MCF 10A (cell line): Measurements from ENCODE around the gene RHOBTB3. TPM values are rescaled to one million over a fixed set of nuclear protein-coding genes. Genes with fewer than 3 reads are reported as not detected.

Source experiments
- BruUV-seq: library from RNA; stranded (reverse); fragments of 400-500 nt; replicated peaks from 2 replicates; lab custom pipeline; 2021; lab: Mats Ljungman, UMichigan
- CTCF ChIA-PET: fragments of 300-600 bp; sonication (Branson Sonifier 250); formaldehyde crosslinking; extraction: SDS; loops from one replicate; lab custom pipeline; 2021; ENCODE audit warnings: antibody characterized with exemption, inconsistent platforms; lab: Yijun Ruan, JAX
- POLR2A ChIA-PET: fragments of 300-600, 350-650 bp; sonication (Branson Sonifier 250); formaldehyde crosslinking; extraction: SDS; loops from one replicate; lab custom pipeline; 2020; ENCODE audit warnings: antibody characterized with exemption, inconsistent platforms; lab: Yijun Ruan, JAX
- DNase-seq: peaks from one replicate; pipeline ENCODE4 v3.0.0-alpha.2; 2018; ENCODE audit not compliant: unreplicated experiment
- H3K27ac Mint-ChIP-seq: one replicate; pipeline ENCODE4 v1.8.0; 2022; ENCODE audit warnings: mild to moderate bottlenecking, low read depth, mixed read lengths; ENCODE audit not compliant: unreplicated experiment
- H3K27me3 Mint-ChIP-seq: one replicate; pipeline ENCODE4 v1.8.0; 2022; ENCODE audit warnings: mixed read lengths; ENCODE audit not compliant: insufficient read depth, unreplicated experiment
- H3K36me3 Mint-ChIP-seq: one replicate; pipeline ENCODE4 v1.8.0; 2022; ENCODE audit warnings: mild to moderate bottlenecking, moderate library complexity, mixed read lengths; ENCODE audit not compliant: insufficient read depth, unreplicated experiment
- H3K4me1 Mint-ChIP-seq: one replicate; pipeline ENCODE4 v1.8.0; 2022; ENCODE audit warnings: mixed read lengths; ENCODE audit not compliant: insufficient read depth, unreplicated experiment
- H3K4me3 Mint-ChIP-seq: one replicate; pipeline ENCODE4 v1.8.0; 2022; ENCODE audit warnings: mild to moderate bottlenecking, moderate library complexity, mixed read lengths; ENCODE audit not compliant: unreplicated experiment
- H3K9me3 Mint-ChIP-seq: one replicate; pipeline ENCODE4 v1.8.0; 2022; ENCODE audit warnings: mixed read lengths; ENCODE audit not compliant: unreplicated experiment
- CTCF ChIP-seq: fragments of 200-600 bp; IDR thresholded peaks from one replicate; pipeline ENCODE4 v1.8.0; 2022; ENCODE audit warnings: antibody characterized with exemption, mild to moderate bottlenecking; ENCODE audit not compliant: unreplicated experiment
- intact Hi-C: fragments of 100-400 bp; cut with micrococcal nuclease; formaldehyde crosslinking; loops from 2 replicates; pipeline ENCODE4 v1.14.1; 2022
- total RNA-seq: library from RNA; stranded (reverse); gene quantifications from 2 replicates; pipeline ENCODE4 v1.2.3, GENCODE V29; 2022

Gene RHOBTB3
- total RNA-seq, 1 experiment from 2014 or later, result 3.4 TPM

- Mint-ChIP-seq H3K27me3 (no peaks in the 10 kb centered on the region), H3K4me3 (no peak overlapping the region), H3K4me1 (peaks cover 13% of the 10 kb centered on the region), H3K36me3 (no peaks in the 10 kb centered on the region), H3K9me3 (no peaks in the 10 kb centered on the region), H3K27ac (peak overlapping the region; percentile 50)
- ChIA-PET POLR2A (interaction anchor here (0.7 to 3.0 kb wide), 13 partner anchors 9 to 385 kb away, joined by 3 to 25 read pairs (median 4); partner anchors contain the start of genes GLRX, RFESD and RHOBTB3), CTCF (interaction anchor here (0.6 to 5.2 kb wide), 11 partner anchors 8 to 107 kb away, joined by 3 to 39 read pairs (median 3); no protein-coding TSS in a partner anchor)
- intact Hi-C loops, result no loop called here
- DNase-seq, result peak; percentile 66
- no peak for TF ChIP-seq CTCF
- BruUV-seq, result no TSS peak
Observed at GRCh38 chr5:95770830-95771708, 39.9 kb downstream of the RHOBTB3 start.

GRCh38 chr5:95771892-95772291 is 40.8 kb downstream of the RHOBTB3 start:
- H3K4me1 Mint-ChIP-seq, result peaks cover 13% of the 10 kb centered on the region
- ChIA-PET CTCF (interaction anchor here (0.8 to 5.2 kb wide), 6 partner anchors 10 to 108 kb away, joined by 3 to 39 read pairs (median 12); no protein-coding TSS in a partner anchor), POLR2A (interaction anchor here (0.7 to 3.0 kb wide), 10 partner anchors 10 to 186 kb away, joined by 3 to 25 read pairs (median 5); partner anchors contain the start of genes GLRX, RFESD and RHOBTB3)
- intact Hi-C loops, result no loop called here
- no peaks in the 10 kb centered on the region for H3K36me3 Mint-ChIP-seq
- peak overlapping the region; percentile 24 for H3K27ac Mint-ChIP-seq
- H3K27me3 Mint-ChIP-seq, result no peaks in the 10 kb centered on the region
- no TSS peak for BruUV-seq
- TF ChIP-seq CTCF, result no peak
- H3K9me3 Mint-ChIP-seq, result no peaks in the 10 kb centered on the region
- no peak overlapping the region for H3K4me3 Mint-ChIP-seq
- no peak for DNase-seq

GRCh38 chr5:95773335-95774059 is 42.4 kb downstream of the RHOBTB3 start:
- H3K4me1 Mint-ChIP-seq, result peaks cover 13% of the 10 kb centered on the region
- no peak overlapping the region for H3K4me3 Mint-ChIP-seq
- no peak overlapping the region for H3K27ac Mint-ChIP-seq
- peak; percentile 83 for DNase-seq
- intact Hi-C loops, result no loop called here
- ChIA-PET CTCF (interaction anchor here (0.5 to 5.2 kb wide), 7 partner anchors 8 to 109 kb away, joined by 3 to 31 read pairs (median 5); no protein-coding TSS in a partner anchor), POLR2A (interaction anchor here (1.0 to 1.1 kb wide), 2 partner anchors 127 kb away, joined by 3 read pairs; partner anchors contain the start of gene RFESD)
- H3K9me3 Mint-ChIP-seq, result no peaks in the 10 kb centered on the region
- no peaks in the 10 kb centered on the region for H3K27me3 Mint-ChIP-seq
- no peak for TF ChIP-seq CTCF
- BruUV-seq, result no TSS peak
- no peaks in the 10 kb centered on the region for H3K36me3 Mint-ChIP-seq
